HL-60 (cell line): Measurements from ENCODE around the gene CLDN9.

Experiments
- DNase-seq, 2 experiments: peaks; one replicate each; pipeline ENCODE4 v3.0.0-alpha.2; 2010 to 2020; ENCODE audit warnings: low read depth in 1 of 2, low spot score in 1 of 2
- H3K27ac ChIP-seq: fragments of 250-450 bp; sonication (Bioruptor Pico); replicated peaks from 2 replicates; pipeline ENCODE4 v1.5.1; 2020; ENCODE audit warnings: mild to moderate bottlenecking, moderate library complexity
- H3K27me3 ChIP-seq: fragments of 250-450 bp; sonication (Bioruptor Pico); 2 replicates; pipeline ENCODE4 v1.5.1; 2021; ENCODE audit warnings: mild to moderate bottlenecking, moderate library complexity; ENCODE audit not compliant: insufficient read depth, poor library complexity, severe bottlenecking
- H3K4me3 ChIP-seq: replicated peaks from 2 replicates; pipeline ENCODE4 v1.5.1; 2011; ENCODE audit warnings: mild to moderate bottlenecking, control low read depth, low read length; ENCODE audit not compliant: insufficient read depth
- GABPA ChIP-seq: IDR thresholded peaks from 2 replicates; pipeline ENCODE4 v1.6.1; 2012; ENCODE audit warnings: low read depth
- POLR2AphosphoS5 ChIP-seq: IDR thresholded peaks from 2 replicates; pipeline ENCODE4 v1.6.1; 2012; ENCODE audit warnings: low read depth
- SPI1 ChIP-seq: IDR thresholded peaks from 2 replicates; pipeline ENCODE4 v1.6.1; 2012; ENCODE audit warnings: low read depth, mild to moderate bottlenecking, borderline replicate concordance
- TF ChIP-seq, protein P1 (sequence below): IDR thresholded peaks from 2 replicates; pipeline ENCODE4 v1.6.1; 2012; ENCODE audit warnings: low read depth; ENCODE audit not compliant: insufficient replicate concordance
- TF ChIP-seq, protein P2 (sequence below): IDR thresholded peaks from one replicate; pipeline ENCODE4 v1.5.1; 2011; ENCODE audit warnings: low read length, control low read depth, inconsistent platforms; ENCODE audit not compliant: insufficient read depth

CLDN9 gene

DNA sequence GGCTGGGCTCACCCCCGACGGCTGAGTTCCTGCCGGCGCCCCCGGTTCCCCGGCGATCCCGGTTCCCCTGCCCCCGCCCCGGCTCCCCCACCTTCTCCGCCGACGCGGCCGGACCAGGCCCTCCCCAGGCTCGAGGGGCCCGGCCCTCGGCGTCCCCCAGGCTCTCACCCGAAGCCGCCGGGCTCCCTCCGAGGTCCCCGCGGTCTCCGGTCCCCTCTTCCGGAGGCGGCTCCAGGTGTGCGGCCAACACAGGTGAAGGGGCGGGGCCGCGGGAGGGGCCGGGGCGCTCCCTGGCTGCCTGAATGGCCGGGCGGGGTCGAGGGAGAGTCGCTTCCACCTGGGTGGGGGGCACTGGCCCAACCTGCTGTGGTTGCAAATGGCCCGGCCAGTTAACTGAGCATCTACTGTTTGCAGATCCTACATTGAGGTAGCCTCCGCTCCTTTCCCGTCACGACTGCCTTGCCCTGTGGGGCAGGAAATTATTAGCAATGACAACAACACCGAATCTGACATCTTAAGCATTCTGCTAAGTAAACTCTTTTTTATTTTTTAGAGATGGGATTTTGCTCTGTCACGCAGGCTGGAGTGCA, 24.1 kb downstream of the CLDN9 start, which contains the start of gene BICDL2:
TSS of gene BICDL2 (minus strand) at position 219 of the 590 bp plus-strand sequence. CDS start 1,448 bp downstream, outside the sequence.
- no peak for DNase-seq
- peaks cover 51% of the 10 kb centered on the region for H3K27me3 ChIP-seq
- TF ChIP-seq SPI1: no peak
- TF ChIP-seq, protein P1, sequence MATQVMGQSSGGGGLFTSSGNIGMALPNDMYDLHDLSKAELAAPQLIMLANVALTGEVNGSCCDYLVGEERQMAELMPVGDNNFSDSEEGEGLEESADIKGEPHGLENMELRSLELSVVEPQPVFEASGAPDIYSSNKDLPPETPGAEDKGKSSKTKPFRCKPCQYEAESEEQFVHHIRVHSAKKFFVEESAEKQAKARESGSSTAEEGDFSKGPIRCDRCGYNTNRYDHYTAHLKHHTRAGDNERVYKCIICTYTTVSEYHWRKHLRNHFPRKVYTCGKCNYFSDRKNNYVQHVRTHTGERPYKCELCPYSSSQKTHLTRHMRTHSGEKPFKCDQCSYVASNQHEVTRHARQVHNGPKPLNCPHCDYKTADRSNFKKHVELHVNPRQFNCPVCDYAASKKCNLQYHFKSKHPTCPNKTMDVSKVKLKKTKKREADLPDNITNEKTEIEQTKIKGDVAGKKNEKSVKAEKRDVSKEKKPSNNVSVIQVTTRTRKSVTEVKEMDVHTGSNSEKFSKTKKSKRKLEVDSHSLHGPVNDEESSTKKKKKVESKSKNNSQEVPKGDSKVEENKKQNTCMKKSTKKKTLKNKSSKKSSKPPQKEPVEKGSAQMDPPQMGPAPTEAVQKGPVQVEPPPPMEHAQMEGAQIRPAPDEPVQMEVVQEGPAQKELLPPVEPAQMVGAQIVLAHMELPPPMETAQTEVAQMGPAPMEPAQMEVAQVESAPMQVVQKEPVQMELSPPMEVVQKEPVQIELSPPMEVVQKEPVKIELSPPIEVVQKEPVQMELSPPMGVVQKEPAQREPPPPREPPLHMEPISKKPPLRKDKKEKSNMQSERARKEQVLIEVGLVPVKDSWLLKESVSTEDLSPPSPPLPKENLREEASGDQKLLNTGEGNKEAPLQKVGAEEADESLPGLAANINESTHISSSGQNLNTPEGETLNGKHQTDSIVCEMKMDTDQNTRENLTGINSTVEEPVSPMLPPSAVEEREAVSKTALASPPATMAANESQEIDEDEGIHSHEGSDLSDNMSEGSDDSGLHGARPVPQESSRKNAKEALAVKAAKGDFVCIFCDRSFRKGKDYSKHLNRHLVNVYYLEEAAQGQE: no peak
- TF ChIP-seq GABPA: no peak
- TF ChIP-seq POLR2AphosphoS5: no peak
- TF ChIP-seq, protein P2, sequence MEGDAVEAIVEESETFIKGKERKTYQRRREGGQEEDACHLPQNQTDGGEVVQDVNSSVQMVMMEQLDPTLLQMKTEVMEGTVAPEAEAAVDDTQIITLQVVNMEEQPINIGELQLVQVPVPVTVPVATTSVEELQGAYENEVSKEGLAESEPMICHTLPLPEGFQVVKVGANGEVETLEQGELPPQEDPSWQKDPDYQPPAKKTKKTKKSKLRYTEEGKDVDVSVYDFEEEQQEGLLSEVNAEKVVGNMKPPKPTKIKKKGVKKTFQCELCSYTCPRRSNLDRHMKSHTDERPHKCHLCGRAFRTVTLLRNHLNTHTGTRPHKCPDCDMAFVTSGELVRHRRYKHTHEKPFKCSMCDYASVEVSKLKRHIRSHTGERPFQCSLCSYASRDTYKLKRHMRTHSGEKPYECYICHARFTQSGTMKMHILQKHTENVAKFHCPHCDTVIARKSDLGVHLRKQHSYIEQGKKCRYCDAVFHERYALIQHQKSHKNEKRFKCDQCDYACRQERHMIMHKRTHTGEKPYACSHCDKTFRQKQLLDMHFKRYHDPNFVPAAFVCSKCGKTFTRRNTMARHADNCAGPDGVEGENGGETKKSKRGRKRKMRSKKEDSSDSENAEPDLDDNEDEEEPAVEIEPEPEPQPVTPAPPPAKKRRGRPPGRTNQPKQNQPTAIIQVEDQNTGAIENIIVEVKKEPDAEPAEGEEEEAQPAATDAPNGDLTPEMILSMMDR: no peak
- H3K4me3 ChIP-seq: no peak within 1 kb of the TSS
- no peak within 1 kb of the TSS for H3K27ac ChIP-seq

DNA sequence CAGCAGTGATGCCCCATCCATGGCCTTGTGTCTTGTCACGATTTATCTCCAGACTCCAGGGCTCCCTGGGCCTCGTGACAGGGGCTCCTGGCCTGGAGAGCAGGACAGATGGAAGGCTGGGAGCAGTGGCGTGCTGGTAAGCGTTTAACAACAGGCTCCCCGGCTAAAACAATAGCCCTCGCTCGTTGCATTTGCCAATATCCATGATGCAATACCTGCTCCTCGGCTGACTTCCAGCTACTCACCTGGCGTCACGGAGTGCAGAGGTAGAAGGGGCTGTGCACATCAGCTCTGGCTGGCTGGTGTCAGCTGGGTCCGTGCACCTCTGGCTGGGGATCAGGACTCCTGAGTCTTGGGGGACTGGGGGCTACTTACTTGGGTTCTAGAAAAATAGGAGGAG, 25.5 kb downstream of the CLDN9 start:
- Histone ChIP-seq H3K27me3 (peaks cover 41% of the 10 kb centered on the region), H3K27ac (no peak overlapping the region), H3K4me3 (no peak overlapping the region)
- TF ChIP-seq GABPA (no peak), POLR2AphosphoS5 (no peak), SPI1 (no peak)
- TF ChIP-seq, protein P2: no peak
- TF ChIP-seq, protein P1: no peak
- peak in 1 of 2 experiments; percentile 50 for DNase-seq

DNA sequence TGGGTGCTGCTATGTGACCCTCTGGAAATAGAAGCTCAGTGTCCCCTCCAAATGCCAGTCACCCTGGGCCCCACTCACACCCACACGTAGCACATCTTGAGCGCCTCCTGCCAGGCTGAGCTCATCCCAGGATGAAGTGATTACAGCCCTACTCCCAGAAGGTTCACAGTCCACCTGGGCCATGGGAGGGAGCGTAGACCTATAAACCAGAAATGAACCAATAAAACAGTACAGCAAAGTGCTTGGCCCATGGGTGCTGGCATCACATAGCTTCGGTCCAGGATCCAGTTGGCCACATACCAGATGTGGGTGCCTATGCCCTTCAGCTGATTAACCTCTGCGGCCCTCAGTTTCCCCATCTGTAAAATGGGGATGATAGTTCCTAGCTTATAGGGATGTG, 26.2 kb downstream of the CLDN9 start:
- Histone ChIP-seq H3K4me3 (no peak overlapping the region), H3K27ac (no peak overlapping the region), H3K27me3 (peaks cover 35% of the 10 kb centered on the region)
- TF ChIP-seq POLR2AphosphoS5 (no peak), SPI1 (no peak), GABPA (no peak)
- TF ChIP-seq, protein P2: no peak
- TF ChIP-seq, protein P1: no peak
- no peak for DNase-seq
